HG02870 (cell line): ENCODE measurements around the gene PKP4.
A peak's percentile ranks its signal among the peaks of the same experiment; 100 is the strongest.

ENCODE experiments used
- ATAC-seq: cut with Tn5 transposase; IDR thresholded peaks from one replicate; pipeline ENCODE4 v1.9.1; 2021; ENCODE audit warnings: mild to moderate bottlenecking, moderate library complexity; ENCODE audit not compliant: unreplicated experiment

Gene PKP4

GRCh38 chr2:158589303-158589702, 132.6 kb downstream of the PKP4 start:
- no peak for ATAC-seq

GRCh38 chr2:158598862-158599517, 142.2 kb downstream of the PKP4 start:
- ATAC-seq, result no peak

- no peak for ATAC-seq
Observed at GRCh38 chr2:158599609-158600008, 142.9 kb downstream of the PKP4 start.

GRCh38 chr2:158600155-158600802, 143.5 kb downstream of the PKP4 start:
- no peak for ATAC-seq

DNA sequence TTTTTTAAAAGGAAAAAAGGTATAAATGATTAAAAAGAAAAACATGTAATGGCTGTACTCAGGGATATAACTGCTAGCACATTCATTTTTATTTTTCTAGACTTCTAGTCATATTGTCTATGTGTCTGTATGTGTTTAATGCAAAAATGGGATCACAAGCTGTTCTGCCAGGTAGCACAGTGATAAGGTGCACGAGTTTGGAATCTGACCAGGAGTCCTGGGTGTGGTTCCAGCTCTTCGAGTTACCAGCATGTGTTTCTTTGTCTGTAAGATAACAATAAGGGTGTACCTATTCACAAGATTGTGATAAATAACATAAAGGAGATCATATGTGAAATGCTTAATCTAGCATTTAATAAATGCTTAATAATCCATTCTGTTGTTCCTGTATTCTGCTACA, 145.3 kb downstream of the PKP4 start:
- no peak for ATAC-seq

GRCh38 chr2:158603205-158603604, 146.5 kb downstream of the PKP4 start:
- no peak for ATAC-seq

GRCh38 chr2:158603986-158604385, 147.2 kb downstream of the PKP4 start:
- no peak for ATAC-seq

- no peak for ATAC-seq
Observed at GRCh38 chr2:158610059-158610458, 153.3 kb downstream of the PKP4 start.

GRCh38 chr2:158616480-158617000, 159.8 kb downstream of the PKP4 start:
- ATAC-seq, result no peak

- ATAC-seq, result no peak
Observed at GRCh38 chr2:158618891-158619490, 162.2 kb downstream of the PKP4 start.

DNA sequence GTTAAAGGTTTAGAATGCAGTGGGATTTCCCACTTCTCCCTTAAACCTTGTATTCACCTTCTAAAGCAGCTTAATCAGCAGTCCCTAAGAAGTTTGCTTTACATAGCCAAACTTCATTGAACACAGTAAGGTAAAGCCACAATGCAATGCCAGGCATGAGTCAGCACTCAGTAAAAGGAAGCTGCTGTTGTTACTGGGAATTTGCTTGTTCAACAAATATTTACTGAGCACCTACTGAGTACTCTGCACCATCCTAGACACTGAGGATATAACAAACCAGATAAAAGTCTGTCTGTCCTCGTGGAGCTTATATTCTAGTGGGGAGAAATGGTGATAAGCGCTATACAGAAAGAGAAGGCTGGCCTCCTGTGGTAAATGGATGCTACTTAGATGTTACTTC, 162.7 kb downstream of the PKP4 start:
- ATAC-seq, result peak; percentile 74

GRCh38 chr2:158620656-158621055, 163.9 kb downstream of the PKP4 start:
- no peak for ATAC-seq

DNA sequence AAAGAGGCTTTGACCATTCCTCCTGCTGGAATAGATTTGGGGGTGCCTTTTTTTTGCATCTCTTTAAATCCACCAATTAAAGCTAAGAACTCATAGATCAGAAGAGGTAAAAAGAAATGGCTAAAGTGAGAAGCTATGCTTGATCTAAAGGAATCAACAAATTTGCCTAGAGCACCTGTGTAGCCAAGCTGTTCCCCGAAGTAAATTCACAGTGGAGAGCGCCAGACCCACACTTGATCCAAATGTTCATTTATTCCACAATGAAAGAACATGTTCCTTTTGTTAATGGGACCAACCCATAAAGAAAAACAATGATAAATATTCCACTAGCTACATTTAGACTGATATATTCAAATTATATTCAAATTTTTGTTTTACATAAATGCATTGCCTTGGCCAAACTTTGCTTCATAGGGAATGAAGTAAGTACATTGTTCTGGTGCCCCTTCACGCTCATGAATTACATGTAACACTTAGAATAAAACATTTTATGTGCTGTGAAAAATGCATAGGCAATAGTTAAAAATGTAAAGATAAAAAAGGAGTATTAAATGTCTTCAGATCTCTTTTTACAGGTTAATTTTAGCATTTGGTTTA, 167.4 kb downstream of the PKP4 start:
- ATAC-seq, result no peak

DNA sequence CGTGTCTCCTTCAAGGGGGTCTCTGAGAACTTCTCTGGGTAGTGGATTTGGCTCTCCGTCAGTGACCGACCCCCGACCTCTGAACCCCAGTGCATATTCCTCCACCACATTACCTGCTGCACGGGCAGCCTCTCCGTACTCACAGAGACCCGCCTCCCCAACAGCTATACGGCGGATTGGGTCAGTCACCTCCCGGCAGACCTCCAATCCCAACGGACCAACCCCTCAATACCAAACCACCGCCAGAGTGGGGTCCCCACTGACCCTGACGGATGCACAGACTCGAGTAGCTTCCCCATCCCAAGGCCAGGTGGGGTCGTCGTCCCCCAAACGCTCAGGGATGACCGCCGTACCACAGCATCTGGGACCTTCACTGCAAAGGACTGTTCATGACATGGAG, 168.2 kb downstream of the PKP4 start:
- no peak for ATAC-seq

GRCh38 chr2:158629116-158629515, 172.4 kb downstream of the PKP4 start:
- ATAC-seq, result no peak

- ATAC-seq, result no peak
Observed at GRCh38 chr2:158633261-158633660, 176.5 kb downstream of the PKP4 start.

GRCh38 chr2:158634627-158635026, 177.9 kb downstream of the PKP4 start:
- no peak for ATAC-seq

GRCh38 chr2:158635961-158636601, 179.3 kb downstream of the PKP4 start:
- ATAC-seq, result no peak

DNA sequence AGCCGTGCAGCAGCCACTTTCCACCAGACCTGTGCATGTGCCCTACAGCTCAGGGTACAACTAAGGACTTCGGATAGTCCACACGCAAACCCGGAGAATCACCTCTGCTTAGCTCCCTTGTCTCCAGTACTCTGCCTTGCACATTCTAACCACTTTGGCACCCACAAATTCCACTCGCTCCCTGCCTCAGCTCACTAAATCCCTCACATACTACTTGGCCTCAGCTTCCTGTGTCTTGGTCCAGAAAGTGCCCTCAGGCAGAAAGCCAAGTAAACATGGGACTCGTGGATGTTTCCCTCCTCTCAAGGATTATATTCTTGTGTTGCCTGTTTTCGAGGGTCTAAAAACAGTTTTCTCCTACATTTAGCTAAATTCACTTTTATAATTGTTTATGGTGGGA, 180.6 kb downstream of the PKP4 start:
- ATAC-seq, result no peak

- no peak for ATAC-seq
Observed at GRCh38 chr2:158644139-158644538, 187.4 kb downstream of the PKP4 start.

GRCh38 chr2:158645299-158645698, 188.5 kb downstream of the PKP4 start:
- ATAC-seq, result no peak
